GM12878 (cell line): Measurements from ENCODE around the gene HDAC5. TPM values are rescaled to one million over a fixed set of nuclear protein-coding genes. Genes with fewer than 3 reads are reported as not detected.

Experiments
- ATAC-seq: fragments of 200-7000 bp; cut with Tn5 transposase; 3 replicates; pipeline ENCODE4 v1.9.1; 2020; ENCODE audit warnings: mild to moderate bottlenecking, moderate library complexity
- BruUV-seq: library from RNA; stranded (reverse); fragments of 400-500 nt; replicated peaks from 2 replicates; lab custom pipeline; 2021; lab: Mats Ljungman, UMichigan
- CTCF ChIA-PET: fragments of 300-600 bp; sonication (Branson Sonifier 250); formaldehyde crosslinking; extraction: SDS; loops from one replicate; lab custom pipeline; 2021; ENCODE audit warnings: inconsistent platforms; lab: Yijun Ruan, JAX
- POLR2A ChIA-PET: fragments of 350-600 bp; formaldehyde crosslinking; extraction: SDS; loops from one replicate; lab custom pipeline; 2021; ENCODE audit warnings: inconsistent platforms; lab: Charles Lee
- RAD21 ChIA-PET: fragments of 300-600 bp; sonication (Branson Sonifier 250); formaldehyde crosslinking; loops from one replicate; lab custom pipeline; 2023; ENCODE audit warnings: antibody characterized with exemption; ENCODE audit not compliant: unreplicated experiment; lab: Charles Lee
- SMC1A ChIA-PET: fragments of 300-600 bp; sonication (Branson Sonifier 250); formaldehyde crosslinking; loops from one replicate; lab custom pipeline; 2023; ENCODE audit not compliant: unreplicated experiment, uncharacterized antibody; lab: Charles Lee
- DNase-seq: peaks from one replicate; pipeline ENCODE4 v3.0.0-alpha.2; 2011; ENCODE audit warnings: low read depth, low spot score
- FAIRE-seq: peaks from 3 replicates; lab custom pipeline; 2011; peaks lifted over from hg19 to GRCh38; lab: Jason Lieb, UNC
- H2AFZ ChIP-seq: 2 replicates; pipeline ENCODE4 v1.6.0; 2011; ENCODE audit warnings: low read depth, low read length, control low read depth; ENCODE audit not compliant: control insufficient read depth
- H3K27ac ChIP-seq: 2 replicates; pipeline ENCODE4 v1.5.1; 2011; ENCODE audit warnings: control low read depth; ENCODE audit not compliant: control insufficient read depth, insufficient read depth
- H3K27me3 ChIP-seq, 2 experiments: replicated peaks in 1 of 2; 2 replicates each; pipeline versions ENCODE4 v1.6.0 to v1.6.1; 2011; ENCODE audit warnings: low read length in 1 of 2; ENCODE audit not compliant: control insufficient read depth in 2 of 2, insufficient read depth in 2 of 2
- H3K36me3 ChIP-seq, 2 experiments: 2 replicates each; pipeline ENCODE4 v1.5.1; 2011; ENCODE audit warnings: low read length in 1 of 2; ENCODE audit not compliant: control insufficient read depth in 2 of 2, insufficient read depth in 2 of 2
- H3K4me1 ChIP-seq: 2 replicates; pipeline ENCODE4 v1.6.1; 2011; ENCODE audit warnings: mild to moderate bottlenecking, low read length, moderate library complexity, mixed read lengths; ENCODE audit not compliant: control insufficient read depth, insufficient read depth
- H3K4me2 ChIP-seq: 2 replicates; pipeline ENCODE4 v1.6.0; 2011; ENCODE audit warnings: control low read depth; ENCODE audit not compliant: control insufficient read depth, insufficient read depth
- H3K4me3 ChIP-seq: fragments of 200-600 bp; sonication (generic); 2 replicates; pipeline ENCODE4 v1.5.1; 2016
- H3K79me2 ChIP-seq: 2 replicates; pipeline ENCODE4 v1.6.0; 2011; ENCODE audit warnings: low read length; ENCODE audit not compliant: control insufficient read depth, insufficient read depth
- H3K9ac ChIP-seq: 2 replicates; pipeline ENCODE4 v1.8.0; 2011; ENCODE audit warnings: low read length, control low read depth, mixed read lengths; ENCODE audit not compliant: control insufficient read depth, insufficient read depth
- H3K9me3 ChIP-seq: replicated peaks from 3 replicates; pipeline ENCODE4 v1.5.1; 2011; ENCODE audit warnings: mild to moderate bottlenecking, low read length; ENCODE audit not compliant: control insufficient read depth, insufficient read depth
- H4K20me1 ChIP-seq: 2 replicates; pipeline ENCODE4 v1.6.0; 2011; ENCODE audit not compliant: control insufficient read depth, insufficient read depth
- ATF7 ChIP-seq: fragments of 450-650 bp; IDR thresholded peaks from 2 replicates; pipeline ENCODE4 v1.6.1; 2016; ENCODE audit warnings: low read depth, mild to moderate bottlenecking
- BACH1 ChIP-seq: fragments of 450-650 bp; IDR thresholded peaks from 2 replicates; pipeline ENCODE4 v1.6.1; 2017; ENCODE audit warnings: mild to moderate bottlenecking, borderline replicate concordance
- FOXK2 ChIP-seq: fragments of 450-650 bp; IDR thresholded peaks from 2 replicates; pipeline ENCODE4 v1.6.1; 2017; ENCODE audit warnings: mild to moderate bottlenecking, moderate library complexity
- HDAC2 ChIP-seq: fragments of 200-600 bp; sonication (generic); IDR thresholded peaks from 2 replicates; pipeline ENCODE4 v1.6.1; 2017
- IKZF2 ChIP-seq, 2 experiments: fragments of 450-650 bp; IDR thresholded peaks; 2 replicates each; pipeline ENCODE4 v1.6.1; 2017; ENCODE audit warnings: mild to moderate bottlenecking in 2 of 2, moderate library complexity in 2 of 2
- MXI1 ChIP-seq: fragments of 150-350 bp; IDR thresholded peaks from 2 replicates; pipeline ENCODE4 v1.6.1; 2011; ENCODE audit warnings: low read depth, mild to moderate bottlenecking, inconsistent platforms, low read length, improper control_type of control experiment
- NR2C2 ChIP-seq: IDR thresholded peaks from 2 replicates; pipeline ENCODE4 v1.6.1; 2011; ENCODE audit warnings: borderline replicate concordance, low read depth; ENCODE audit not compliant: control insufficient read depth, insufficient read length
- RCOR1 ChIP-seq: conservative IDR thresholded peaks from 2 replicates; pipeline ENCODE4 v1.6.1; 2012; ENCODE audit warnings: low read depth, low read length, improper control_type of control experiment
- SUPT20H ChIP-seq: IDR thresholded peaks from 2 replicates; pipeline ENCODE4 v1.6.1; 2011; ENCODE audit warnings: low read depth, mild to moderate bottlenecking, low read length, moderate library complexity, borderline replicate concordance; ENCODE audit not compliant: control insufficient read depth
- ZNF622 ChIP-seq: fragments of 450-650 bp; IDR thresholded peaks from 2 replicates; pipeline ENCODE4 v1.6.1; 2017; ENCODE audit warnings: mild to moderate bottlenecking, inconsistent platforms
- whole genome bisulfite sequencing: methylation state at CpG from one replicate; pipeline ENCODE4 v1.1.6; 2016; ENCODE audit warnings: low lambda C conversion rate; ENCODE audit not compliant: insufficient replicate concordance, insufficient coverage; ENCODE audit errors: missing lambda C conversion rate; 5-methylcytosine and 5-hydroxymethylcytosine counted together
- in situ Hi-C: fragments of 300-500 bp; cut with MboI; formaldehyde crosslinking; loops from 9 replicates; pipeline ENCODE4 v1.14.3; 2018; ENCODE audit warnings: mixed read lengths
- intact Hi-C: fragments of 100-400 bp; cut with micrococcal nuclease; formaldehyde crosslinking; loops from one replicate; pipeline ENCODE4 v1.14.2; 2022; ENCODE audit not compliant: unreplicated experiment
- polyA plus RNA-seq, 11 experiments: library from polyadenylated mRNA; depleted of rRNA in 4 of 11; unstranded in 6 of 11; stranded (reverse) in 5 of 11; fragments of >200 nt; fragmentation: Nextera tagmentation in 4 of 11; fragmentation: Illumina TruSeq in 1 of 11; extraction: Ambion mirVana in 4 of 11; extraction: Trizol in 1 of 11; gene quantifications; 1 replicate in 1 of 11; 2 replicates in 10 of 11; pipeline versions ENCODE4 v1.2.1 to v1.2.3, GENCODE V29; 2011 to 2016; ENCODE audit warnings: inconsistent platforms in 2 of 11, missing spikeins in 2 of 11, low read depth in 1 of 11
- total RNA-seq, 4 experiments: library from RNA; depleted of rRNA in 3 of 4; stranded (reverse); fragments of >200 nt in 3 of 4; fragmentation: Illumina TruSeq in 1 of 4; extraction: Trizol in 1 of 4; gene quantifications; 2 replicates each; pipeline versions ENCODE4 v1.2.1 to v1.2.3, GENCODE V29; 2013 to 2021
- TF ChIP-seq, protein P1 (sequence below): fragments of 450-650 bp; IDR thresholded peaks from 2 replicates; pipeline ENCODE4 v1.6.1; 2017; ENCODE audit warnings: mild to moderate bottlenecking, moderate library complexity

The HDAC5 gene
- total and polyA plus RNA-seq, 10 of the 15 experiments (the other 5 are each of a cell fraction or from before 2014, with no cell fraction given), result 1.1 to 58.0 (median 27.3) TPM

DNA sequence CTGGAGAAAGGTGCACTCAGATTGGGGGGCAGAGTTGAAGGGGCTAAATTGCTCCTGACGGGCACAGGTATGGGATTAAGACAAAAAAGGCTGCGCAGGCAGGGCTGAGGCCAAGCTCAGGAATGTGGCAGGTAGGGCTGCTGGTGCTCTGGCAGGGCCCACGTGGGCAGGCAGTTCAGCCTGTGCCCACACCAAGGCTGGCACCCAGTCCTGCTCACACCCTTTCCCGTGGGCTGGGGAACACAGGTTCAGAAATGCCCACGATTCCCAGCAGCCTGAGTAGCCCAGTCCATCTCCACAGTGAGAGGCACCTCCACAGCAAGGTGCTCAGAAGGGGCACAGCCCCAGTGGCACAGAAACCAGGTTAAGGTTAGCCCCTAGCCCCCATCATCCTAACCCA lies 4.4 kb downstream of the HDAC5 start:
- in situ Hi-C loops (loop anchor here (25.0 kb wide), 1 partner anchor 907 kb away; the partner anchor contains the start of gene TMEM106A), intact Hi-C loops (no loop called here)
- Histone ChIP-seq H3K4me3 (no peak overlapping the region), H3K4me2 (no peak overlapping the region), H3K27ac (no peak overlapping the region), H3K27me3 (no peaks in the 10 kb centered on the region), H3K36me3 (peaks cover 0 to 1% of the 10 kb centered on the region in 2 experiments; a peak in 1 of 4 replicates), H3K9me3 (no peaks in the 10 kb centered on the region), H3K79me2 (peaks cover 2% of the 10 kb centered on the region), H3K9ac (no peak overlapping the region), H3K4me1 (peaks cover 8% of the 10 kb centered on the region; the same call in 1 of the 2 replicates), H2AFZ (no peak overlapping the region), H4K20me1 (no peaks in the 10 kb centered on the region)
- ChIA-PET POLR2A (no interaction called here), CTCF (interaction anchor here (0.6 to 1.3 kb wide), 2 partner anchors 12 to 125 kb away, joined by 3 read pairs; no protein-coding TSS in a partner anchor), RAD21 (no interaction called here), SMC1A (no interaction called here)
- no peak for ATAC-seq
- BruUV-seq, result no TSS peak
- WGBS, result 54% methylated on average over 5 of the region's 5 CpGs
- no peak for DNase-seq
- no peak for FAIRE-seq
- TF ChIP-seq NR2C2 (no peak), SUPT20H (no peak), ZNF622 (no peak), ATF7 (no peak), HDAC2 (no peak), FOXK2 (no peak), IKZF2 (IDR thresholded peaks at IDR 0.05) (no peak), BACH1 (no peak), RCOR1 (no peak), MXI1 (no peak)
- TF ChIP-seq, protein P1, sequence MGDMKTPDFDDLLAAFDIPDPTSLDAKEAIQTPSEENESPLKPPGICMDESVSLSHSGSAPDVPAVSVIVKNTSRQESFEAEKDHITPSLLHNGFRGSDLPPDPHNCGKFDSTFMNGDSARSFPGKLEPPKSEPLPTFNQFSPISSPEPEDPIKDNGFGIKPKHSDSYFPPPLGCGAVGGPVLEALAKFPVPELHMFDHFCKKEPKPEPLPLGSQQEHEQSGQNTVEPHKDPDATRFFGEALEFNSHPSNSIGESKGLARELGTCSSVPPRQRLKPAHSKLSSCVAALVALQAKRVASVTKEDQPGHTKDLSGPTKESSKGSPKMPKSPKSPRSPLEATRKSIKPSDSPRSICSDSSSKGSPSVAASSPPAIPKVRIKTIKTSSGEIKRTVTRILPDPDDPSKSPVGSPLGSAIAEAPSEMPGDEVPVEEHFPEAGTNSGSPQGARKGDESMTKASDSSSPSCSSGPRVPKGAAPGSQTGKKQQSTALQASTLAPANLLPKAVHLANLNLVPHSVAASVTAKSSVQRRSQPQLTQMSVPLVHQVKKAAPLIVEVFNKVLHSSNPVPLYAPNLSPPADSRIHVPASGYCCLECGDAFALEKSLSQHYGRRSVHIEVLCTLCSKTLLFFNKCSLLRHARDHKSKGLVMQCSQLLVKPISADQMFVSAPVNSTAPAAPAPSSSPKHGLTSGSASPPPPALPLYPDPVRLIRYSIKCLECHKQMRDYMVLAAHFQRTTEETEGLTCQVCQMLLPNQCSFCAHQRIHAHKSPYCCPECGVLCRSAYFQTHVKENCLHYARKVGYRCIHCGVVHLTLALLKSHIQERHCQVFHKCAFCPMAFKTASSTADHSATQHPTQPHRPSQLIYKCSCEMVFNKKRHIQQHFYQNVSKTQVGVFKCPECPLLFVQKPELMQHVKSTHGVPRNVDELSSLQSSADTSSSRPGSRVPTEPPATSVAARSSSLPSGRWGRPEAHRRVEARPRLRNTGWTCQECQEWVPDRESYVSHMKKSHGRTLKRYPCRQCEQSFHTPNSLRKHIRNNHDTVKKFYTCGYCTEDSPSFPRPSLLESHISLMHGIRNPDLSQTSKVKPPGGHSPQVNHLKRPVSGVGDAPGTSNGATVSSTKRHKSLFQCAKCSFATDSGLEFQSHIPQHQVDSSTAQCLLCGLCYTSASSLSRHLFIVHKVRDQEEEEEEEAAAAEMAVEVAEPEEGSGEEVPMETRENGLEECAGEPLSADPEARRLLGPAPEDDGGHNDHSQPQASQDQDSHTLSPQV, result no peak
